ENCODE measurements around the gene TRABD2B.

Gene TRABD2B

DNA sequence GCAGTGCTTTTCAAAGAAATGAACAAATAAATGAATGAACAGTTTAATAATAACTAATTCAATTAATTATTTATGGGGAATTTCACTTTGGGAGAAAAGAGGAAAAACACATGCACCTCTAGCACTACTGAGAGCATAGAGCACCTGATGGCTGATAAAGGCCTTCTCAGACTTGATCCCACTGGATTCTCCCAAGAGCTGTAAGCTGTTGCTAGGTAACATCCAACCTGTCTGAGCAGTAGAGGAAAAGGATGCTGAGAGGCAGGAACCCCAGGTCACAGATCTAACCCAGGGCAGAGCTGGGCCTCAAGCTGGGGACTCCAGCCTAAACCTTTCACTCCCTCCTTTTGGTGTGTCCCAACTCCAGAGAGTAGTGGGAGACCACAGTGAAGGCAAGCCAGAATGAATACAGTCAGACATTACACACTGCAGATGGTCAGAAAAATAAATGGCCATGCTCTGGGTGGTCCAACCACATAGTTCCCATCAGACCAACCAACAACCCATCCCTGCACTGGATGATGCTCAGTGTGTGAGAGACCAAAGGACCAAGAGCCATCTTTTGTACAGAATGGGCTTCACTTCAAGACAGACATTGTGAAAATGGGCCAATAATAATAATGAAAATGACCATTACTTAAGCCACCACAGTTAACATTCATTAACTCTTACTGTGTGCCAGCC is 15.4 kb downstream of the TRABD2B start:
- ChIA-PET POLR2A (no interaction called here), CTCF (no interaction called here)
- TF ChIP-seq, protein P1, sequence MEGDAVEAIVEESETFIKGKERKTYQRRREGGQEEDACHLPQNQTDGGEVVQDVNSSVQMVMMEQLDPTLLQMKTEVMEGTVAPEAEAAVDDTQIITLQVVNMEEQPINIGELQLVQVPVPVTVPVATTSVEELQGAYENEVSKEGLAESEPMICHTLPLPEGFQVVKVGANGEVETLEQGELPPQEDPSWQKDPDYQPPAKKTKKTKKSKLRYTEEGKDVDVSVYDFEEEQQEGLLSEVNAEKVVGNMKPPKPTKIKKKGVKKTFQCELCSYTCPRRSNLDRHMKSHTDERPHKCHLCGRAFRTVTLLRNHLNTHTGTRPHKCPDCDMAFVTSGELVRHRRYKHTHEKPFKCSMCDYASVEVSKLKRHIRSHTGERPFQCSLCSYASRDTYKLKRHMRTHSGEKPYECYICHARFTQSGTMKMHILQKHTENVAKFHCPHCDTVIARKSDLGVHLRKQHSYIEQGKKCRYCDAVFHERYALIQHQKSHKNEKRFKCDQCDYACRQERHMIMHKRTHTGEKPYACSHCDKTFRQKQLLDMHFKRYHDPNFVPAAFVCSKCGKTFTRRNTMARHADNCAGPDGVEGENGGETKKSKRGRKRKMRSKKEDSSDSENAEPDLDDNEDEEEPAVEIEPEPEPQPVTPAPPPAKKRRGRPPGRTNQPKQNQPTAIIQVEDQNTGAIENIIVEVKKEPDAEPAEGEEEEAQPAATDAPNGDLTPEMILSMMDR (IDR thresholded peaks at IDR 0.05; ENCODE audit: control extremely low read depth, extremely low read depth, low read depth, missing control alignments) = no peak
- no peak for DNase-seq (ENCODE audit: extremely low spot score)

DNA sequence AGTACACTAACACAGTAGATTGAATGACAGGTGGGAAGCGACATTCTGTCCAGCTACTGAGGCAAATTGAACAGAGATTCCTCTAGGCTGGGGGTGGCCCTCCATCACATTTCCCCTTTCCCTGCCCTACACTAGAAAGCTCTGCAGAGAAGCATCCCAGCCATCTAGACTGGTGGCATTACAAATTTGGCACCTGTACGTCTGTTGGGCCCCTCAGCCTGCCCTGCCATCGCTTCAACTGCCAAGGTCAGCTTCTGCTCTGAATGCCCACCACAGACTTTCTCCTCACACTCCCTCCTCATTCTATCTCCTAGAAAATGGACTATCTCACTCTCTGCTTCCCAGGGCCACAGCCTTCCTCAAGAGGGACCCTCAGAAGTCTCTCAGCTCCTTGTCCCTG is 16.7 kb downstream of the TRABD2B start:
- ChIA-PET CTCF (interaction anchor here (1.0 kb wide), 1 partner anchor 17 kb away, joined by 3 read pairs; the partner anchor contains the start of gene TRABD2B), POLR2A (no interaction called here)
- TF ChIP-seq, protein P1 (IDR thresholded peaks at IDR 0.05; ENCODE audit: control extremely low read depth, extremely low read depth, low read depth, missing control alignments) = no peak
- no peak for DNase-seq (ENCODE audit: extremely low spot score)

DNA sequence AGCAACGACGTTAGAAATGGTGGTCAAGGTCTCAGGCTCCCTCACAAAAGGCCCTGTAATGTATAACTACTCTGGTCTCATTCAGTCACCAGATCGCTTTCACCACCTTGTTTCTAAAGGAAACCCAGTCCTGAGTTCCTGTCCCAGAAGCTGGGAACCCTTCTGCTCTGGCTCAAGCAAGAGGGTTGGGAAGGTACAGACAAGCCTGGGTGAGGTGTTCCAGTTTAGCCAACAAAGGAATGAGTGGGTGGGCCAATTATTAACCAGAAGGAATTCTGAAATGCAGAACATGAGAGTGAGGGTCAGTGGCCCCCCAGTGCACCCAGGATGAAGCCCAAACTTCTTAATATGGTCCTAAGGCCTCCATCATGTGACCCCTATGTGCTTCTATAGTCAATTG is 17.5 kb downstream of the TRABD2B start:
- POLR2A ChIA-PET = no interaction called here
- TF ChIP-seq, protein P1 (IDR thresholded peaks at IDR 0.05; ENCODE audit: control extremely low read depth, extremely low read depth, low read depth, missing control alignments) = no peak
- CTCF ChIA-PET = no interaction called here
- no peak for DNase-seq (ENCODE audit: extremely low spot score)

DNA sequence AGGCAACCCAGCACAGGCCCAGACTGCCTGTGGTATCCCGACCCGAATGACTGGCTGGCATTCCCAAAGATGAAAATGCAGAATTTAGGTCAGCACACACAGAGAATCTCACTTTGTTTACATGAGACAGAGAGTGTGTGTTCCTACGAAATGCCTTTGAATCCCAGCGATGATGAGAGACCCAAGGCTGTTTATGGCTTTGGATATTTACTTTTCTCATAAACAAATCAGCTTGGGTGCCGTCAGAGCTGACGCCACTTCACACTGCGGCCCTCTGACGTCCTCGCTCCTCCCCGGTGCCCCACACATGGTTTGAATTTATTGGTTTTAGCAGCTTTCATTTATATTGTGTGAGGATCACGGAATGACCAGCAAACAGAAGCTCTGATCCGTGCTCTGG is 18.7 kb downstream of the TRABD2B start:
- DNase-seq (ENCODE audit: extremely low spot score) = no peak
- CTCF ChIA-PET = no interaction called here
- POLR2A ChIA-PET = no interaction called here
- TF ChIP-seq, protein P1 (IDR thresholded peaks at IDR 0.05; ENCODE audit: control extremely low read depth, extremely low read depth, low read depth, missing control alignments) = no peak

DNA sequence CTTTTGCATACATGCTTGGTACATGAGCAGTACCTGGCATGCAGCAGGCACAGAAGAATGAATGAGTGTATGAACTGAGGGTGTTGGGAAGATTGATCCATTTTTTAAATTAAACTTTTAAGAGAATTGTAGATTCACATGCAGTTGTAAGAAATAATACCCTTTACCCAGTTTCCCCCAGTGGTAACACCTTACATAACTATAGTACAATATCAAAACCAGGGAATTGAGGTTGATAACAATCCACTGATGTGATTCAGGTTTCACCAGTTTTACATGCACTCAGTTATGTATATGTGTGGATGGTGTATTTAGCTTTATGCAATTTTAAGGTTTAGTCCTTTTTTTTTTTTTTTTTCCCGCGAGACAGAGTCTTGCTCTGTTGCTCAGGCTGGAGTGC is 20.5 kb downstream of the TRABD2B start:
- DNase-seq (ENCODE audit: extremely low spot score) = no peak
- POLR2A ChIA-PET = no interaction called here
- TF ChIP-seq, protein P1 (IDR thresholded peaks at IDR 0.05; ENCODE audit: control extremely low read depth, extremely low read depth, low read depth, missing control alignments) = no peak
- CTCF ChIA-PET = no interaction called here

DNA sequence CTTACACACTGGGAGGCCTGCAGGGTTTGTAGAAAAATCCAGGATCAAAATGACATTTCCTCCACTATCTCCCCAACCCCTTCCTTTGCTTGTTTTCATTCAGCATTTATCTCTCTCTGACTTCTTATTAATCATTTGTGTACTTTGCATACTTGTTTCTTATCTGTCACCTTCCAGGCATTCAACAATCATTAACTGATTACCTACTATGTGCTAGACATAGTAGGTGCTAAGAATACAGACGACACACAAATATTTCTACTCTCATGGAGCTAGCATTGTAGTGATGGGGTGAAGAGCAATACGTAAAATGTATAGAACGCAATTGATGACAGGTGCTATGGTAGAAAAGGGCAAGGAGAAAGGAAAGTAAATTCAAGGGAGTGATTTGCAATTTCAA is 20.9 kb downstream of the TRABD2B start:
- DNase-seq (ENCODE audit: extremely low spot score) = no peak
- TF ChIP-seq, protein P1 (IDR thresholded peaks at IDR 0.05; ENCODE audit: control extremely low read depth, extremely low read depth, low read depth, missing control alignments) = no peak
- ChIA-PET POLR2A (no interaction called here), CTCF (no interaction called here)

Measured in GM10248 (cell line).